ENCODE results near the gene PRR23B.

PRR23B gene

GRCh38 chr3:138972941-138973340 lies 47.8 kb downstream of the PRR23B start:
- no peak for DNase-seq

- DNase-seq, result no peak
These were observed 48.9 kb downstream of the PRR23B start for GRCh38 chr3:138971766-138972320.
